GM18499 (cell line): Measurements from ENCODE around the gene AMMECR1L.
"Not testable (repeated sequence)": the region's sequence is repeated elsewhere in the genome, so short reads cannot be mapped to it uniquely, and the experiment has no call there.

ENCODE experiments used
- ATAC-seq: cut with Tn5 transposase; IDR thresholded peaks from one replicate; pipeline ENCODE4 v1.9.1; 2021; ENCODE audit warnings: moderate number of reproducible peaks; ENCODE audit not compliant: insufficient read depth, unreplicated experiment

Gene AMMECR1L

DNA sequence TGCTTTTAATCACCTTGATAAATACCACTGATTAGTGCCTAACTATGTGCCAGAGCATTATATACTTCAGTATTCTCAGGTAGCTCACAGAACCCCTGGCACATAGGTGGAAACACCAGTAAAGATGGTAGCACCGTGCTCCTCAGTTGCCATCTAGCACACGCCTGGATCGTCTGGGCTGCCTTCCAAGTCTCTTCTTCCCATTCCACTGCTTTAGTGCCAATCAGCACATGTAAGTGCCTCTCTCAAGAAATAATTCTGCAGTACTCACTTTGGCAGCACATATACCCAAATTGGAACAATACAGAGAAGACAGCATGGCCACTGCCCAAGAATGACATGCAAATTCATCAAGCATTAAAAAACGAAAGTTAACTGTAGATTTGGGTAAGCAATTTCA lies 40.8 kb downstream of the AMMECR1L start:
- ATAC-seq = no peak

DNA sequence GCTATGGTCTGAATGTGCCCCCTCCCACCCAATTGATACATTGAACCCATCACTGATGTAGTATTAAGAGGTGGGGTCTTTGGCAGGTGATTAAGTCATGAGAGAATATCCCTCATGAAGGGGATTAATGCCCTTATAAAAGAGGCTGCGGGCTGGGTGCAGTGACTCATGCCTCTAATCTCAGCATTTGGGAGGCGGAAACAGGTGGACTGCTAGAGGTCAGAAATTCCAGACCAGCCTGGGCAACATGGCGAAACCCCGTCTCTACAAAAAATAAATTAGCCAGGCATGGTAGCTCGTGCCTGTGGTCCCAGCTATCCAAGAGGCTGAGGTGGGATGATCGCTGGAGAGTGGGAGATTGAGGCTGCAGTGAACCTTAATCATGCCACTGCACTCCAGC lies 42.1 kb downstream of the AMMECR1L start:
- ATAC-seq = no peak

DNA sequence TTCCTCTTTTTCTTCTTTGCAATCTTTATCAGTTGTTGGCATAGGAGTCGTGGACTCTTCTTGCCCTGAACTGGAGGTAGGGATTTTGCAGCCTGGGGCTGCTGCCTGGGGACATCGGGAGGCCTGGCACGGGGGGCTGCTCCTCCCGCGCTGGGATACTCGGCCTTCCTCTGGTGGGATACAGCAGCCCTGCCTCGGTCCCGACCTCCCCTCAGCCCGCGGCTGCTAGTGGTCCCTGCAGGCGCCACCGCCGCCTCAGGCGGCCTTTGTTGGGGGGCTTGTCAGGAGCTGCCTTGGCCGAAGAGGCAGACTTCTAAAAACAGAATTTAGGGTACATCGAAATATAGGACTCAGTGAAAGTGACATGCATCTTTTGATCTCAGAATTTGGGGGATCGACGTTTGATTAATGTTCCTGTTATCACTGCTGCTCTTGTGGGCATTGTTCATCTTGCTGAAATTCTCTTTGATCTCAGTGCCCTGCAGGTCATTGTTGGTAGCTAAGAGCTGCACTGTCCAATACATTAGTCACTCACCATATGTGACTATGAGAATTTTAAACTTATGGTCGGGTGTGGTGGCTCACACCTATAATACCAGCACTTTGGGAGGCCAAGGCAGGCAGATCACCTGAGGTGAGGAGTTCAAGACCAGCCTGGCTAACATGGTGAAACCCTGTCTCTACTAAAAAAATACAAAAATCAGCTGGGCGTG lies 44.1 kb downstream of the AMMECR1L start:
- ATAC-seq = no peak

DNA sequence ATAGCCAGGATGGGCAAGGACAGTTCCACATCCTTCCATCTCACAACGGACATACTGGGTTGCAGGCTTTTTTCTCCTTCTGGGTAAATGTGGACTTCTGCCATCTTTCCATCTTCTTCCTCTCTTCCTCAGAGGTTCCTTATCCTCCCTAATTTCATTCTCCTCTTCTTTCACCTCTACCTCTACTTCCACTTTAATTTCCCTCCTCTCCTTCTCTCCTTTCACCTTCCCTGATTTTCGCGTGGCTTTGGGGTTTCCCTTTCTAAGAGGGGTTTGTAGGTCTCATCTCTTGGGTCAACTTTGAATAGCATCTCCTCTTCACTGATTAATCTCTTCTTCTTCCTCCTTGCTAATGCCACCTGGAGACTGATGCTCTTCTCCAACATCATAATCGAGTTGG lies 44.9 kb downstream of the AMMECR1L start:
- no peak for ATAC-seq

DNA sequence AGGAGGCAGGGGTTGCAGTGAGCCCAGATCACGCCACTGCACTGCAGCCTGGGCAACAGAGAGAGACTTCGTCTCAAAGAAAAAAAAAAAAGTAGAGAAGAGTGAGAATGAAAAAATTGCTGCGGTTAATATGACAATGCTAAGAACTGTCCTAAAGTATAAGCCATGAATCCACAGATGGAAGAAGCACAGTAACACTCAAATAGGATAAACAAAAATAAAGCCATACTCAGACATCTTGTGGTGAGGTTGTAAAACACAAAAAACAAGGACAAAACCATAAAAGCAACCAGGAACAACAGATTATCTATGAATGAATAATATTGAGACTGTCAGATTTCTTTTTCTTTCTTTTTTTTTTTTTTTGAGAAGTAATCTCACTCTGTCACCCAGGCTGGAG lies 50.8 kb downstream of the AMMECR1L start:
- no peak for ATAC-seq

DNA sequence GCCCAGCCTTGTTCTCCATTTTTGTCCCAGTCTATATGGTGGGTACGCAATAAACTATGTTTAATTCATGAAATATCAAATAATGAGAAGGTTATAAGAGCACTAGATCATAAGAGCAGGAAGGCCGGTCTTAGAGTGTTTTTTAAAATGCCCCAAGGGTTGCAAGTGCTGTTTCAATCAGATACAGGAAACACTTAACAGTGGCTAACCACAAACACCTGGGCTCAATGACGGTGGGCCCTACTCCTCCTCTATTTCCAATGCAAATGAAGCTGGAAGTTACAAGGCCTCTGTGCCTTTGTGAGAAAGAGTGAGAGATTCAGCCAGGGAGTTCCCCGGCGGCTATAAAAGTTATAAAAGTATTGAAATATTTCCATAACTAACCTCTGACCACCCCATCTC lies 55.9 kb downstream of the AMMECR1L start:
- peak; percentile 97 for ATAC-seq

DNA sequence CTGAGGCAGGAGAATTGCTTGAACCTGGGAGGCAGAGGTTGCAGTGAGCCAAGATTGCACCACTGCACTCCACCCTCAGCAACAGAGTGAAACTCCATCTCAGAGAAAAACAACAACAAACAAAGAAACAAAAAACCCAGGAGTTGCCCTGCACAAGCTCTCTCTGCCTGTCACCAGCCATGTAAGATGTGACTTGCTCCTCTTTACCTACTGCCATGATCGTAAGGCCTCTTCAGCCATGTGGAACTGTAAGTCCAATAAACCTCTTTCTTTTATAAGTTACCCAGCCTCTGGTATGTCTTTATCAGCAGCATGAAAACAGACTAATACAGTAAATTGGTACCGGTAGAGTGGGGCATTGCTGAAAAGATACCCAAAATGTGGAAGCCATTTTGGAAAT lies 59.0 kb downstream of the AMMECR1L start:
- ATAC-seq = not testable (repeated sequence)

DNA sequence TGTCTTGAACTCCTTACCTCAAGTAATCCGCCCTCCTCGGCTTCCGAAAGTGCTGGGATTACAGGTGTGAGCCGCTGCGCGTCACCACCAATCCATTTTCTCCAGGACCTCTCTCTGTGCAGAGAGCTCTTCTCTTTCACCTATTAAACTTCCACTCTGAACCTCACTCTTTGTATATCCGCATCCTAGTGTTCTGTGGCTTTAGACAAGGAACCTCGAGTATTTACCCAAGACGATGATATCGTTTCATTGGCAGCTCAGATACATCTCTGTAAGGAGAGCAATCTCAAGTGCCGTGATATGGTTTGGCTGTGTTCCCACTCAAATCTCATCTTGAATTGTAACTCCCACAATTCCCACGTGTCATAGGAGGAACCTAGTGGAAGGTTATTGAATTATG lies 59.7 kb downstream of the AMMECR1L start:
- no peak for ATAC-seq

DNA sequence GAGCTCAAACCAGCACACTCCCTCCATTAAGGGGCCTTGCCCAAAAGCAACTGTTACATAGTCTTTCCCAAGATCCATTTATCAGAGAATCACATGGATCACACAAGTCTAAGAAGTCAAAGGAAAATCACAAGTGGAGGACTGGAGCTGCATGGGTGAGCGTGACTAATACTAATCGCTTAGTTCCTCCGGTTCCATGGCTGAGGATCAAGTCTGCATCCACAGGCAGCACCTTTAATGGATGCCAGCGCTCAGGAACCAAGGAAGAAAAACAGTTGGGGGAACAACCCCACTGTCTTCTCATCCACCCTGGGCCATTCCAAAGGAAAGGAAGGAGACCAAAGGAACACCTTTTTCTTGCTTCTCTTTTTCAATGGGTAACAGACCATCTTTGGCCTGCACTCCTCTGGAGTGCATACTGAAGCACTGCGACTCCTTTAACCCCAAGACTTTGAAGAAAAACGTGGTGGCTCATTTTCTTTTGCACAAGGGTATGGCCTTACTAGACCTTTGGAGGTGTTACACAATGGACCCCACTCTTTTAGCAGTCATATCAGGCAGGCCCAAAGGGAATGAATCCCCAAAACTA lies 65.6 kb downstream of the AMMECR1L start:
- no peak for ATAC-seq

DNA sequence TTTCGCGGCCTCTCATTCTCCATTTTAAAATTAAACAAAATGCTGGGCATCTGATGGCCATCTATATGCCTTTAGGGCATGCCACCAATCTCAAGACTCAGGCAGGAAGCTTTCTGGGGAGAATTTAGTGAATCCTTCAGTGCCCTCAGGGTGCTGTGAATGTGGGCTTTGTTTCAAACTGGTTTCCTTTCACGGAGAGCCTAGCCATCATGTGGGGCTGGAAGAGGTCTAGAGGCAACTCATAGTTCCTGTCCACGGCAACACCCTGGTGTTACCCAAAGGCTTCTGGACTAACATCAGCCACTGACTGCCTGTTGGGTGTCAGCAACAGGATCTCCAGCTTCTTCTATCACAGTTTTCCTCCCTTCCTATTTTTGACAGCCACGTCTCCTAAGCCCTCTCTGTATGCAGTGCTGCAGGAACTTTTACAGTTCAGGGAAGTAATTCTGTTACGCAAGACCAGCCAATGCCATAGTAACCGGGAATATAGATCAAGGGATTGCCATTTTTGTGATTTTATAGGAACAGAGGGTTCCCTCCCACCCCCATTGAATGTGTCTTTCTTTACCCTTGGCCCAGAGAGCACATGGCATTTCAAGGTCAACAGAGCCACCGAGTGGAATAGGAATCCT lies 66.8 kb downstream of the AMMECR1L start:
- ATAC-seq = no peak

DNA sequence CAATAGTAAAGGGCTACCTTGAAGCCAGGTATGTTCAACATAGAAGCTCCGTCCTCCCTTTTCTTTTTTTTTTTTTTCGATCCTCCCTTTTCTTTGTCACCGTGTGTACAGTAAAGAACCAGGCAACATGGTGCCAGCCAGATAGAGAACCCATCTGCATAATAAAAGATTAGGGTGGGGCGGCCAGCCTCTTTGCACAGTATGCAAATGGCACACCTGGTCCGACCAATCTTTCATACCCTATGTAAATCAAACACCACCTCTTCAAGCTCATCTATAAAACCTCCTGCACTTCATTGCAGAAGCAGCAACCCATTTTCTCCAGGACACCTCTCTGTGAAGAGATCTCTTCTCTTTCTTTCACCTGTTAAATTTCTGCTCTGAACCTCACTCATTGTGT lies 67.5 kb downstream of the AMMECR1L start:
- ATAC-seq = no peak

DNA sequence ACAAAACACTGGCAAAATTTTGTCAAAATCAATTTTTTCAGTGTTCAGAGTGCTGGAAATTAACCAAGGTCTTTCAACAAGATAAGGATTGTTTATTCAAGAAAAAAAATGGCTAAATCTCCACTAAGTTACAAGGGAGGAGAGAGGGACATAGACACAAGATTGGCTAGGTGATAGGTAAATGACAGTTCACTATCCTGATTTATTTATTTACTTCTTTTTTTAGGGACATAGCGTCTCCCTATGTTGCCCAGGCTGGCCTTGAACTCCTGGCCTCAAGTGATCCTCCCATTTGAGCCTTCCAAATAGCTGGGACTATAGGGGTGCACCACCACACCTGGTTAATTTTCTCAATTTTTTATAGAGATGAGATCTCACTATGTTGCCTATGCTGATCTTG lies 71.1 kb downstream of the AMMECR1L start:
- no peak for ATAC-seq

DNA sequence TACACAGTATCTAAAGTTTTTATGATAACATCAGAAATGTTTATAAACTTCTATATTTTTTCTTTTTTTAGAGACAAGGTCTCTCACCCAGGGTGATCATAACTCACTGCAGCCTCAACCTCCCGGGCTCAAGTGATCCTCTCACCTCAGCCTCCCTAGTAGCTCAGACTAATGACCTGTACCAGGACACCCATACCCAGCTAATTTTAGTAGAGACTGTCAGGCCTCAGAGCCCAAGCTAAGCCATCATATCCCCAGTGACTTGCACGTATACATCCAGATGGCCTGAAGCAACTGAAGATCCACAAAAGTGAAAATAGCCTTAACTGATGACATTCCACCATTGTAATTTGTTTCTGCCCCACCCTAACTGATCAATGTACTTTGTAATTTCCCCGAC lies 73.3 kb downstream of the AMMECR1L start:
- not testable (repeated sequence) for ATAC-seq
